Measurements from ENCODE around the gene STAB1. TPM values are rescaled to one million over a fixed set of nuclear protein-coding genes. Genes with fewer than 3 reads are reported as not detected.

The STAB1 gene
- total and polyA plus RNA-seq, 2 of the 13 experiments (the other 11 are each of a cell fraction or from before 2014, with no cell fraction given) = 0.09 to 0.34 TPM

DNA sequence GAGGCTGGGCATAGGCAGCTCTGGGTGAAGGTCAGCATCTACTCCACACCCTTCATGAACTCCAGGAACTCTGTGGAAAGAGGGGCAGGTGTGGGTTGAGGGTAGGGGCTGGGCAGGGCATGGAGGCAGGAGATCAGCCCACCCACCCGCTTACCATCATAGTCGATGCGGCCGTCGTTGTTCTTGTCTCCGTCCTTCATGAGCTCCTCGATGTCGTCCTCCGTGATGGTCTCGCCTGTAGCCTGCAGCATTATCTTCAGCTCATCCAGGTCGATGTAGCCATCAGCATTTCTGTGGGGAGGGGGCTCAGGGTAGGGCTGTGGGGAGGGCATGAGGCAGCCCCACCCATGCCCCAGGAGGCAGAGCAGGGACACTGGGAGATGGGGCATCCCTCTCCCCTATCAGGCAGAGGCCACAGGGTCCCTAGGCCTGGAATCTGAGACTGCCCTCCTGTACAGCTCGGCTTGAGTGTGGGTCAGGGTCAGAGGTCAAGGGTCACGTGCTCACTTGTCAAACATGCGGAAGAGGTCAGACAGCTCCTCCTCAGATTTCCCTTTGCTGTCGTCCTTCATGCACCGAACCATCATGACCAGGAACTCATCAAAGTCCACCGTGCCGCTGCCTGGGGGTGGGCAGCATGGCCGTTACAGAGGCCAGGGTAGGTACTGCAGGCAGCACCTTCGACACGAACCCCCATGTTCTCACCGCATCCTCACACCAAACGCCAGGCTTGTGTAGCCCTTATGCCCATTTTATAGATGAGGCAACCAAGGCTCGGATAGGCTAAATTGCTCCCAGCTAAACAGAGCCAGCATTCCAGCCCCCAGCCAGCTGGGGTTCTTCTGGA lies 43.7 kb upstream of the STAB1 start (continued):
- TF ChIP-seq, protein P1, sequence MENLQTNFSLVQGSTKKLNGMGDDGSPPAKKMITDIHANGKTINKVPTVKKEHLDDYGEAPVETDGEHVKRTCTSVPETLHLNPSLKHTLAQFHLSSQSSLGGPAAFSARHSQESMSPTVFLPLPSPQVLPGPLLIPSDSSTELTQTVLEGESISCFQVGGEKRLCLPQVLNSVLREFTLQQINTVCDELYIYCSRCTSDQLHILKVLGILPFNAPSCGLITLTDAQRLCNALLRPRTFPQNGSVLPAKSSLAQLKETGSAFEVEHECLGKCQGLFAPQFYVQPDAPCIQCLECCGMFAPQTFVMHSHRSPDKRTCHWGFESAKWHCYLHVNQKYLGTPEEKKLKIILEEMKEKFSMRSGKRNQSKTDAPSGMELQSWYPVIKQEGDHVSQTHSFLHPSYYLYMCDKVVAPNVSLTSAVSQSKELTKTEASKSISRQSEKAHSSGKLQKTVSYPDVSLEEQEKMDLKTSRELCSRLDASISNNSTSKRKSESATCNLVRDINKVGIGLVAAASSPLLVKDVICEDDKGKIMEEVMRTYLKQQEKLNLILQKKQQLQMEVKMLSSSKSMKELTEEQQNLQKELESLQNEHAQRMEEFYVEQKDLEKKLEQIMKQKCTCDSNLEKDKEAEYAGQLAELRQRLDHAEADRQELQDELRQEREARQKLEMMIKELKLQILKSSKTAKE (CRISPR knock-in tag; IDR thresholded peaks at IDR 0.05; ENCODE audit: borderline replicate concordance) = peak; percentile 29; the same call in 1 of the 2 replicates
- TF ChIP-seq ZNF326 (CRISPR knock-in tag; IDR thresholded peaks at IDR 0.05; ENCODE audit: borderline replicate concordance) (no peak), RNF2 (conservative IDR thresholded peaks at IDR 0.05; ENCODE audit: low read depth) (no peak), ARID2 (CRISPR knock-in tag; IDR thresholded peaks at IDR 0.05; ENCODE audit: borderline replicate concordance) (no peak), REPIN1 (CRISPR knock-in tag; IDR thresholded peaks at IDR 0.05; ENCODE audit: borderline replicate concordance, low read depth) (0 out of 2 replicates have a peak, but pooled peaks have one; percentile 26), NR3C1 (CRISPR knock-in tag; IDR thresholded peaks at IDR 0.05) (no peak), ZNF740 (CRISPR knock-in tag; IDR thresholded peaks at IDR 0.05) (0 out of 2 replicates have a peak, but pooled peaks have one; percentile 20), TGIF2 (CRISPR knock-in tag; IDR thresholded peaks at IDR 0.05) (peak; percentile 70; the same call in 1 of the 2 replicates)
- TF ChIP-seq, protein P2, sequence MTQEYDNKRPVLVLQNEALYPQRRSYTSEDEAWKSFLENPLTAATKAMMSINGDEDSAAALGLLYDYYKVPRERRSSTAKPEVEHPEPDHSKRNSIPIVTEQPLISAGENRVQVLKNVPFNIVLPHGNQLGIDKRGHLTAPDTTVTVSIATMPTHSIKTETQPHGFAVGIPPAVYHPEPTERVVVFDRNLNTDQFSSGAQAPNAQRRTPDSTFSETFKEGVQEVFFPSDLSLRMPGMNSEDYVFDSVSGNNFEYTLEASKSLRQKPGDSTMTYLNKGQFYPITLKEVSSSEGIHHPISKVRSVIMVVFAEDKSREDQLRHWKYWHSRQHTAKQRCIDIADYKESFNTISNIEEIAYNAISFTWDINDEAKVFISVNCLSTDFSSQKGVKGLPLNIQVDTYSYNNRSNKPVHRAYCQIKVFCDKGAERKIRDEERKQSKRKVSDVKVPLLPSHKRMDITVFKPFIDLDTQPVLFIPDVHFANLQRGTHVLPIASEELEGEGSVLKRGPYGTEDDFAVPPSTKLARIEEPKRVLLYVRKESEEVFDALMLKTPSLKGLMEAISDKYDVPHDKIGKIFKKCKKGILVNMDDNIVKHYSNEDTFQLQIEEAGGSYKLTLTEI (CRISPR knock-in tag; conservative IDR thresholded peaks at IDR 0.05) = no peak

Data from HepG2 (cell line).